GM12891 (cell line): Measurements from ENCODE around the gene MAP3K7CL.

ENCODE experiments used
- POLR2A ChIP-seq: IDR thresholded peaks from 2 replicates; pipeline ENCODE4 v1.6.1; 2011; ENCODE audit warnings: low read depth, low read length, control low read depth
- SPI1 ChIP-seq: IDR thresholded peaks from 2 replicates; pipeline ENCODE4 v1.6.1; 2011; ENCODE audit warnings: low read depth, low read length, control low read depth

- TF ChIP-seq SPI1 (no peak), POLR2A (no peak)
Measured at GRCh38 chr21:29185633-29186032, 55.2 kb downstream of the MAP3K7CL start.
